AG04449 (cell line): ENCODE data around the gene PLK2.

Experiments
- CTCF ChIA-PET: fragments of 350-600 bp; formaldehyde crosslinking; extraction: SDS; loops from one replicate; lab custom pipeline; 2021; ENCODE audit warnings: antibody characterized with exemption; lab: Yijun Ruan, JAX
- POLR2A ChIA-PET: fragments of 400-600, 350-600 bp; formaldehyde crosslinking; extraction: SDS; loops from one replicate; lab custom pipeline; 2020; ENCODE audit warnings: antibody characterized with exemption, inconsistent platforms; lab: Yijun Ruan, JAX
- DNase-seq: peaks from one replicate; pipeline ENCODE4 v3.0.0-alpha.2; 2010; ENCODE audit warnings: low read depth, low spot score
- H3K4me3 ChIP-seq: 2 replicates; pipeline ENCODE4 v1.5.1; 2011; ENCODE audit warnings: low read depth, mild to moderate bottlenecking, control low read depth, low read length
- CTCF ChIP-seq: IDR thresholded peaks from one replicate; pipeline ENCODE4 v1.5.1; 2011; ENCODE audit warnings: mild to moderate bottlenecking, moderate library complexity, low read length, control low read depth, inconsistent platforms; ENCODE audit not compliant: insufficient read depth; ENCODE audit errors: missing control alignments

PLK2 gene

GRCh38 chr5:58458743-58459145 lies 1.1 kb downstream of the PLK2 start:
- ChIA-PET CTCF (interaction anchor here (0.8 to 10.2 kb wide), 11 partner anchors 10 to 1164 kb away, joined by 3 to 283 read pairs (median 25); no protein-coding TSS in a partner anchor), POLR2A (interaction anchor here (0.7 to 3.1 kb wide), 16 partner anchors 11 to 1017 kb away, joined by 3 to 17 read pairs (median 4); no protein-coding TSS in a partner anchor)
- no peak for DNase-seq
- H3K4me3 ChIP-seq: peak overlapping the region; percentile 88
- TF ChIP-seq CTCF: no peak

DNA sequence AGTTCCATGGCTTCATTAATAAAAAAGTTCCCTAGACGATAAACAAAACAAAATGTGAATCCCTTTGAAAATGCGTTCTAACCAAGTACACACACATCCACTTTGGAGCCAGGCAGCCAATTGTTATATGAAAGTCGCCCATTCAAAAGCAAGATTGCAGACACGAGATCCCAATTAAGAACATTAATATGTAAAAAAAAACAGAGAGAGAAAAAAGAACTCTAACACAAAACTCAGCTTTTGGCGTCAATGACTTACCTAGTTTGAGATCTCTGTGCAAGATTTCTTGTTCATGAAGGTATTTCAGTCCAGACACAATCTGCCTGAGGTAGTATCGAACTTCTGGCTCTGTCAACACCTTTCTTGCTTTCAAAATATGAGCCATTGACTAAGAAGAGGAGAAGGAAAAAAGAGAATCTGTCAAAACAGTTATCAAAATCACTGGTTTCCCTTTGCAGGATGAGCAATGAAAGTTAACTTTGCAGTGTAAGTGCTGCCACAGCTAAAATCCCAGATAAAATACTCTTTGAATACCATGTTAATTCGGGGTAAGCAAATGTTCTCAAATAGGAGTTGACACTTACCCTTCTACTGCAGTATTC lies 1.6 kb downstream of the PLK2 start:
- peak overlapping the region; percentile 88 for H3K4me3 ChIP-seq
- TF ChIP-seq CTCF: no peak
- no peak for DNase-seq
- ChIA-PET CTCF (interaction anchor here (0.8 to 10.2 kb wide), 6 partner anchors 571 to 1159 kb away, joined by 3 to 283 read pairs (median 86); no protein-coding TSS in a partner anchor), POLR2A (interaction anchor here (0.7 to 3.1 kb wide), 10 partner anchors 10 to 1016 kb away, joined by 3 to 15 read pairs (median 4); no protein-coding TSS in a partner anchor)

DNA sequence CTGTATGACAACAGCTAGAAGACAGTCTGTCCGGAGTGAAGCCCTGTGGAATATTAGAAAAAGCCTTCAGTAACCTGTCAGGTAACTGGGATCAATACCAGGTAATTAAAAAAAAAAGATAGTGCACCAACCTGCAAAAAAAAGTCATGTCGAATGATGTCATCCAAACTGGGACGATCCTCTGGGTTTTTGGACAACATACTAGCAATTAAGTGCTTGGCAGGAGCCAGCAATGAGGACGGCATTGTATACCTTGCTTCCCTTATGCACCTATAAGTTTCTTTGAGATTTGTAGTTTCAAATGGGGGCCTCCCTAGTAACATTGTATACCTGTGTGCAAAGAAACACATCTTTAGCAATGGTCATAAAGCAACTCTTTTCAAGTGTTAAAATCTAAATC lies 2.8 kb downstream of the PLK2 start:
- CTCF ChIA-PET: interaction anchor here (0.9 to 2.8 kb wide), 7 partner anchors 277 to 1159 kb away, joined by 3 to 22 read pairs (median 4); no protein-coding TSS in a partner anchor
- no peak for DNase-seq
- TF ChIP-seq CTCF: no peak
- H3K4me3 ChIP-seq: peak overlapping the region; percentile 88
- POLR2A ChIA-PET: no interaction called here

DNA sequence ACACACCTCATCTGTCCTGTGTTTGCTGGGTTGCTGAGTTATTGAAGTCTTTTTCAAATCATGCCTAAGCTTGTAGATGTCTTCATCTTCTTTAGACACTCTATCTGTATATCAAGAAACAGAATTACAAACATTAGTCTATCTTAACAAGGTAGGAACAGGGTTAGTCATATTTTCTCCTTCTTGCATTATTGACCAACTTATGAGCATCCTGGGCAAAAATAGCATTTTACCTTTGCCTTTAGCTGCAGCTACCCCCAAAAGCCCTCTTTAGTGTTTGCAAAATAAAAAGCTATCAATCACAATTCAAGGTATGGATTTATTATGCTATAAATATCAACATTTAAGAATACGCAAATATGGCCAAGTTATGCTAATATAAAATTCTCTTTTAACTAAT lies 3.4 kb downstream of the PLK2 start:
- DNase-seq: no peak
- peak overlapping the region; percentile 88 for H3K4me3 ChIP-seq
- no peak for TF ChIP-seq CTCF
- POLR2A ChIA-PET: interaction anchor here (1.5 kb wide), 1 partner anchor 568 kb away, joined by 4 read pairs; no protein-coding TSS in a partner anchor
- CTCF ChIA-PET: interaction anchor here (0.8 to 2.8 kb wide), 9 partner anchors 276 to 1158 kb away, joined by 3 to 22 read pairs (median 4); no protein-coding TSS in a partner anchor

DNA sequence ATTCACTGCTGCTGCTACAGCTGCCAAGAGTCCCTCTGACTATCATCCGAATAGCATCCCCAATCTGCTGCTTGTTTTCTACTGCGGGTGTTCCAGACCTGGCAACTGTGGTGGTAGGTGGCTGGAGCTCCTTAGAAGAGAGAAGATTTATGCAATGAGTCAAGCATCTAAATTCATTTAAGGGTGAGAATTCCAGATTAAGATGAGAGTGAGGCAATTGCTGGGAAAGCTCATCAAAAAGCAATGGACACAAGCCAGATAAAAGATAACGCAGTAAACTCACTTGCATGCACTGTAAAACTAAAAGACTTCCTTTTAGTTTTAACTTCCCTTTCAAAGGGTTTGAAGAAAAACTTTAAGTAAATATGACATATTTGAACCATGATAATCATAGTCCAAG lies 3.9 kb downstream of the PLK2 start:
- peak overlapping the region; percentile 88 for H3K4me3 ChIP-seq

More for the DNA sequence above, 3.9 kb downstream of the PLK2 start:
- POLR2A ChIA-PET: interaction anchor here (0.9 to 1.5 kb wide), 3 partner anchors 568 to 676 kb away, joined by 3 to 5 read pairs (median 4); no protein-coding TSS in a partner anchor
- no peak for DNase-seq
- no peak for TF ChIP-seq CTCF
- CTCF ChIA-PET: interaction anchor here (0.6 to 2.8 kb wide), 10 partner anchors 276 to 1158 kb away, joined by 3 to 22 read pairs (median 4); no protein-coding TSS in a partner anchor
